ENCODE data around the gene MYO9B.
"Not testable (repeated sequence)": the region's sequence is repeated elsewhere in the genome, so short reads cannot be mapped to it uniquely, and the experiment has no call there.

Gene MYO9B

DNA sequence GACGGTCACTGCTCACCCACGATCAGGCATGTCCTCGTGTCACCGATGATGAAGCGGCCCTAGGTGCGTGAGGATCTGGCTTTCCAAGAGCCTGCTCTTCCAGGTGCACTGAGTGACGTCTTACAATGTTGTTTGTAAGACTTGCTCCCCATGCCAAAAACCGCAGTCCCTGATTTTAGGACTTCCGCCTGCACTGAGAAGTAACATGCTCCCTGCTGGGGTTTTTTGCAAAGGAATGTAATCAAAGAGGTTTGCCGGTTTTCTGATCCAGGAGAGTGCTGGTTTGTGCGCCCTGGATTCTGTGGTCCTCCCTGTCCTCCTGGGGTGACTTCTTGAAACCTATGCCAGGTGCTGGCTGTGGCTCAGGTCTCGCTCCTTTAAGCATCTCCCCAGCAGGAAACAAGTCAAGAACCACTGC is 38.8 kb downstream of the MYO9B start:
- no peak for DNase-seq

DNA sequence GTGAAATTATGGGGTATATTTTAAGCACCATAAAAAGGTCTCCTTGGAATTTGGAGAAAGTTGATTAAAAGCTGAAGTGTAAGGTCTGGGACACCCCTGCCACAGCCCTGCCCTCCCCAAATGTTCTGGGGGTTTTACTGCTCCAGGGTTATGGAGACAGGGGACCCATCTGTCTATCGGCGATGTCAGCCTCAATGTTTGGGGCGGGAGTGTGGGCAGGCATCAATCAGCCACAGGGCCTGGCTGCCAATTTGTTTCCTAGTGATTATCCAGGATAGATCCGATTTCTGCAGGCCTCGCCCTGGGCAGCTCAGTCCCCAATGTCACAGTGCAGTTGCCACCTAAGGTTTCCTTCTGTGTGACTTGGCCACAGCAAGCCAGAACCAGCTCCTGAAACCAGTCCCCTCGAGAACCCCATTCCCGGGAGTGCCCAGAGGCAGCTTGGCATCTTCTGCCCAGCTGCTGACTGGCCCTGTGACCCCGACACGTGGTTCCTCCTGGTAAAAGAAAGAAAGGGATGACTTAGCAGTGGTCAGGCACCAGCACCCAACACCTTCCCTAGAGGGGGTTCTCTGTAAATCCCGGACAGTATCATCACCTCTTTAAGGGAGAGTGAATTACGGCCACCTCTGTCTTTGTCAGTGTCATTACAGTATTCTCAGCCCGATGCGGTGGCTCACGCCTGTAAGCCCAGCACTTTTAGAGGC is 41.6 kb downstream of the MYO9B start:
- no peak for DNase-seq

DNA sequence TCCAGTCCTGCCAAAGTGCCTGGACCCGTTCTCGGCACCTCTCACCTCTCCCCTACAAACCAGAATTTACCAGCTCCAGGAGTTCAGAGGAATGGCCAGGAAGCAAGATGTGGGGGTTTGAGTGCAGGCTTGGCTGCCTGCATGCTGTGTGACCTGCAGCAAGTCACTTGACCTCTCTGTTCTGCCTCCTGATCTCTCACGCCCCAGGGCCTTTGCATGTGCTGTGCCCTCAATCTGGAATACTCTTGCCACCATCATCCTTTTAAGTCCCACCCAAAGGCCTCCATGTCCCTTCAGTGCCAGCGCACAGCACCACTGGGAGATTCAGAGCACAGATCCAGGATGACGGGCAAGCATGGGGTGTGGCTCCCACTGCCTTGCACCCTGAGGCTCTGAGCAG is 43.4 kb downstream of the MYO9B start:
- DNase-seq: no peak

DNA sequence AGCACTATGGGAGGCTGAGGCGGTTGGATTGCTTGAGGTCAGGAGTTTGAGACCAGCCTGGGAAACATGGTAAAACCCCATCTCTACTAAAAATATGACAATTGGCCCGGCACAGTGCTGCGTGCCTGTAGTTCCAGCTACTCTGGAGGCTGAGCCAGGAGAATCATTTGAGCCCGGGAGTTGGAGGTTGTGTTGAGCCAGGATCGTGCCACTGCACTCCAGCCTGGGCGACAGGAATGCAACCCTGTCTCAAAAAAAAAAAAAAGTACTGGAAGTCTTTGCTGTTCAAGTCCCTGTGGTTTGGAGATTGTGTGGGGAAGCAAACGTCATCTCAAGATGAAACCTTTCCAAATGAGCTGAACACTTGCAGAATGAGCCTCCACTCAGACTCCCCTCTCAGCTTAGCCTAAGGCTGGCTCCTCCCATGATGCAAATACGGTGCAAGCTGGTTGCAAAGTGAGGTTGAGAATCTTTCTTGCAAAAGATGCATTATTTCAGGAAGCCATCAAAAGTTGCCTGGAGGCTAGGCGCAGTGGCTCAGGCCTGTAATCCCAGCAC is 46.2 kb downstream of the MYO9B start:
- DNase-seq: no peak

DNA sequence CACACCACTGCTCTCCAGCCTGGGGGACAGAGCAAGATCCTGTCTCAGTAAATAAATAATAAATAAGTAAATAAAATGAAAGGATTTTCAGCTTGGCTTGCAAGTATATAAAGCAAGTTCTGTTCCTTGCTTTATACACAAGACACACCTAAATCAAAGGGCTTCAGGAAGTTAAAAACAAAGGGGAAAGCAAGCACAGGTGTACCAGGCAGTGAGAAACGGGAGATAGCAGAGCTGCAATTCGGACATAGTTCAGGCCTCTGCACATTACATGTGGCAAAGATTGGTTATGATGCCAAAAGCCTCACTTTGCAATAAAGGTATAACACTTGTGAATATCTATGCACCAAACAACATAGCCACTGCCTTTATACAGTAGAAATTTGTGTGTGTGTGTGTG is 47.5 kb downstream of the MYO9B start:
- DNase-seq: no peak

DNA sequence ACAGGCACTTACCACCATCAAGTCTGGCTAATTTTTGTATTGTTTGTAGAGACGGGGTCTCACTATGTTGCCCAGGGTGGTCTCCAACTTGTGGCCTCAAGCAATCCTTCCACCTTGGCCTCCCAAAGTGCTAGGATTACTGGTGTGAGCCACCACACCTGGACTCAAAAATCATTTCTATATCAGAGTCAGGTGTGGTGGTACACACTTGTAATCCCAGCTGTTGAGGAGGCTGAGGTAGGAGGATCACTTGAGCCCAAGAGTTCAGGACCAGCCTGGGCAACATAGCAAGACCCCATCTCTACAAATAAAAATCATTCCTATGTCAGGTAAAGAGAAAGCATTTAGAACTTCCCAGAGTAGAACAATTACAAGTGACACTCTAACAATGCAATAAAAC is 48.4 kb downstream of the MYO9B start:
- no peak for DNase-seq

DNA sequence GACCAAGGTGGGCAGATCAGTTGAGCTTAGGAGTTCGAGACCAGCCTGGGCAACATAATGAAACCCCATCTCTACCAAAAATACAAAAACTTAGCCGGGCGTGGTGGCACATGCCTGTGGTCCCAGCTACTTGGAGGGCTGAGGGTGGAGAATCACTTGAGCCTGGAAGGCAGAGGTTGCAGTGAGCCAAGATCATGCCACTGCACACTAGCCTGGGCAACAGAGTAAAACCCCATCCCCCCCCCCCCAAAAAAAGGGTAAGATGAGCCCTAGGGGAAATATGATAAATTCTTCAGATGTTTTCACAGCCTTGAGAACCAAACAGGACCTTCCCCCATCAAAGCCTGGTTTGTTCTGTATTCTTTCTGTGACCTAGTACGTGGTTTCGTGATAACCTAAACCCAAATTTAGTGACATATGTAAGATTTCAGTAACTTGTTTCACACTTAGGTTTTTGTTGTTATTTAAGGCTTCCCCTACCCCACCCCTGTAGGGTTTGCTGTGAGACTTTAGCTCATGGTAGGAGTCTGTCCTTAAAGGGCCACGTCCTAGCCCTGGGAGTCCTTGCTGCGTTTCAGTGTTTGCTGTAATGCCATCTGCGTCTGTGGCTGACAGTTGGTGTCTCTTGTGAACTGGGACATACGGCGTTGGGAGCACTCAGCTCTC is 49.6 kb downstream of the MYO9B start:
- DNase-seq: no peak

DNA sequence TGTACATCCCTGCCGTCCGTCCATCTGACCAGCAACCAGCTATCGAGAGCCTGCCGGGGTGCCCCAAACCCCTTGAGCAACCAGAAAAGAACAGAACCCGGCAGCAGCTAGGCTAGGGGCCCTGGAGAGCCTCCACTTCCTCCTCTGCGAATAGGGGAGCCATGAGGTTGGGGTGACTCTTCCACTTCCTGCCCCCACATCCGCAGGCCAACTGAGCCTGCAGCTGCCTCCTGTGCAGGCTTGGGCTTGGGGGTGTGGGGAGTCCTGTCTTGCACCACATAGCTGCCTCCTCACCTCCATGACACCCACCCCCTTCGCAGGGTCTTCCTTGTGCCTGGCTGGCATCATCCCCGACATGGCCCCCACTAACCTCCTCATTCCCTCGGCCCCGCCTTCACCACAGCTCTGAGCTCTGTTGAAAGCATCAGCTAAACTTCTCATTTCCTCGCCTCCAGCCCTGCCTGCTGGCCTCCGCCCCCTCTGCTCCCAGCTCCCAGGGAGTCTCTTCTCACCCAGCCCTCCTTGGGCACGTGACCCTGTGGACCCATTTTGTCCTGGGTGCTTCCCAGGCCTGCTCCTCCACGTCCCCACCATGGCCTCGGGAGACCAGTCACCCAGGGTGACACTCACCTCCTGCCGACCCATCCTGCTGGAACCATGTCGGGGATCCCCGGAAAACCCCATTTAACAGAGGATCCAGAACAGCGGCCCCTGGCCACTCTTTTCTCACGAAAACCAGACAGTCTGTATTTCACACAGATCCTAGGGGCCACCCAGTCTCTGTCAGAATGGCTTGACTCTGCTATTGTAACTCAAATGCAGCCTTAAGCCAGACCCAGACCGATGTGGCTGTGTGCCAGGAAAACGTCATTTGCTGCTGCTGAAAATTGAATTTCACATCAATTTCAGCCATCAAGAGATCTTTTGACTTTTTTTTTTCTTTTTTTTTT is 50.4 kb downstream of the MYO9B start:
- no peak for DNase-seq

DNA sequence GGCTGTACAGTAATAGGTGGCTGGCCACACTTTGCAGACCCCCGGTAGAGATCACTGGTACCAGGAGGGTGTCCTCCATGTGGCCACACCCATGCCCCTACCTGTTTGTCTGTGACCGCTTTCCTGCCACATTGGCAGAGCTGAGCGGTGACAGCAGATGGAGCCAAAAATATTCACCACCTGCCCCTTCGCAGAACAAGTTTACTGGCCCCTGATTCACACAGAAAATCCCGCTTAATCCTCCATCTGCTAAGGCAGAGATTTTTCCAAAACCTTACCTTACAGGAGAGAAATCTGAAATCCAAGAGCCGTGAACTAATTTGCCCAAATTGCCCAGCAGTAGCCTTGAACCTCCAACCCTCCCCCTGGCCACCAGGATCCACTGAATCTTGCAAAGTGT is 52.1 kb downstream of the MYO9B start:
- DNase-seq: no peak

DNA sequence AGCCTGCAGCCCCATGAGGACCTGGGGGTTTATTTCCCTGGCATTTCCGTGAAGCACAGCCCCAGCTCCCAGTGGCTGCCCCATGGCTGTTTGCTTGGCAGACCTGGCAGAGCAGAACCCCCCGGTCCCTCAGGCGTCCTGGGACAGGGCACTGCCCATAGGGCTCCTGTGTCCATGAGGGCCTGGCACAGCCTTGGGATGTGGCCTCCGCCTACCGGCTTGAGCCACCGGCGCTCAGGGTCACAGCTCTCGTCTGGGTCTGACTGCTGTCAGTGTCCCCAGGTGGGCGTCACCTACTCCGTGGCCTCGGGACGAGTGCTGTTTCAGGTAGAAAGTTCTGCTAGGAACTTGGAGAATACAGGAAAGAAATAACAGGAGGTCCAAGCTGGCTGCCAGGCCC is 52.8 kb downstream of the MYO9B start:
- DNase-seq: no peak

DNA sequence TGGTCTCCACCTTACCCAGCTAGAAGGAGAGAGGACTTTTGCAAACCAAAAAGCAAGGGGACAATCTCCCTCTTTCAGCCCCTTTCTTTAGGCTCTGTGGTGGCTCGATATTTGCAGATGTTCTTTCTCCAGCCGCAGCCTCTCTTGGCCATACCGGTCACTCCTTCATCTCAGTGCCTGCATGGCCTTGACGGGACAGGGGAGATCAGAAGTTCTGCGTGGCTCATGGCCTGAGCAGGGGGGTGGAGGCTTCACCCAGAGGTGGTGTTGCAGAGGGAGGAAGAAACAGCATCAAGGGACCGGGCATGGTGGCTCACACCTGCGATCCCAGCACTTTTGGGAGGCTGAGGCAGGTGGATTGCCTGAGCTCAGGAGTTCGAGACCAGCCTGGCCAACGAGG is 53.2 kb downstream of the MYO9B start:
- DNase-seq: no peak

DNA sequence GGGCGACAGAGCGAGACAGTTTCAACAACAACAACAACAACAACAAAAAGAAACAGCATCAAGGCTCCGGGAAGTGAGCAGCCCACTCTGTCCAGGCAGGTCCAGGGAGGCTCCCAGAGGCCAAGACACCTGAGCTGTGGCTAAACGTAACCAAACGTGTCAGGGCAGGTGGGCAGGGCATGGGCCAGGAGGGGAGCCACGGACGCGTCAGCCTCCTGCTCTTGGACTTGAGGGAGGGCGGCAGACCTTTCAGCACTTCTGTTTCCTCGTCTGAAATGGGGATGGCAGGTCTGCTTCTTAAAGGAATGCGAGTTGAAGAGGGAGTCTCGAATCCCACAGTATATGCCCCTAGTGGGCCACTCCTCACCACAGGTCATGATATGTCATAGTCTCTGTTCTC is 53.8 kb downstream of the MYO9B start:
- no peak for DNase-seq

DNA sequence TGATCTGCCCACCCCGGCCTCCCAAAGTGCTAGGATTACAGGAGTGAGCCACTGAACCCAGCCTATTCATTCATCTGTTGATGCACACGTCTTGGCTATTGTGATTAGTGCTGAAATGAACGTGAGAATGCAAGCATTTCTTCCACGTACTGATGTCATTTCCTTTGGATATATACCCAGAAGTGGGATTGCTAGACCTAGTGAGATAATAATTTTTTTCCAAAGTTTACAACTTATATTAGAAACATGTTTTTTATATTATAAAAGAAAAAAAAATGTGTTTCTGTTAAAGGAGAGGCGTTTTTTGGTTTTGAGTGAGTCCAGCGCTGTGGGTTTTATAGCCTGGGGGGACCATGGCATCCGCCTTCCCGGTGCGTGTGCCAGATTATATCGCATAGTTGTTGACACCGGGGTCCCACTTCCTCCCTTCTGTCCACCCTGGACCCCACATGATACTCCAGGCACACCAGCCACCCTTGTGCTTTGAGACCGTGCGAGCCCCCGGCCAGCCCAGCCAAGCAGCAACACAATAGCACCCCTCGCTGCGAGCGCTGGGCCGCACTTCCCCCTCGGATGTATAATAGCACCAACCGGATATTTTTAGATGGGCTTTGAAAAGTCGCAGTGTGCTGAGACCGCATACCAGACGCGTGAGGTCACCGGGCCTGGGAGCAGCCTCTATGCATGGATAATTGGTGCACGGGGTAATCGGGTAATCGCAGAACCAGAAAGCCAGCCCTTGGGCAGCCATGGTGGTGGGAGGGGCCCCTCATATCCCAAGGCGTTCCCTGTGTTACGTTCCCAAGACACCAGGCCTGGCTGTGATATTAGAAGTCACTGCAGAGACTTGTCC is 59.6 kb downstream of the MYO9B start:
- peak; percentile 82 for DNase-seq

DNA sequence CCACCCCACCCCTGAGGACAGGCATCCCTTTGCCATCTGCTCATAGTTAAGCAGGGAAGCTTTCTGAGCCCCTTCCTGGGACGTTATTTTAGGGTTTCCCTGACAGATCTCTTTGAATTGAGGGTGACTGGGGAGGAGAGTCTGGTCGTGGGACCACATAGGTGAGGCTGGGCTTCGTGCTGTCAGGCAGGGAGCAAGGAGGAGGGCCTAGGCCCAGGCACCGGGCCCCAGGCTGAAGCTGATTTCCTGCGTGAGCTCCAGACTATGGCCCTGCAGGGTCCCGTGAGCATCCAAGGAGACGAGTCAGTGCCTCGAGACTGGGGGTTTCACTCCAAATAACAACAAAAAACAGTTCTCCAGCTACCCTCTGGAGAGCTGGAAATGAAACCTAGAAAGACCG is 60.4 kb downstream of the MYO9B start:
- DNase-seq: no peak

DNA sequence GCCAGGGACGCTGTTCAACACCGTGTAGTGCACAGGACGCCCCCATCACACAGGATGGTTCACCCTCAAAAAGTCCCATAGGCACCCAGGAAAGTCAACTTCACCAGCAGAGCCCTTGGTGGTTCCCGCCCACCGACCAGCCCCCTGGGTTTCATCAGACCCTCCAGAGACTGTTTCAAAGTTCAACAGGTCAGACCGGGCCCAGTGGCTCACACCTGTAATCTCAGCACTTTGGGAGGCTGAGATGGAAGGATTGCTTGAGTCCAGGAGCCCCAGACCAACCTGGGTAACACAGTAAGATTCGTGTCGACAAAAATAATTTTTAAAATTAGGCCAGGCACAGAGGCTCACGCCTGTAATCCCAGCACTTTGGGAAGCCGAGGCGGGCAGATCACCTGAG is 61.0 kb downstream of the MYO9B start:
- no peak for DNase-seq

DNA sequence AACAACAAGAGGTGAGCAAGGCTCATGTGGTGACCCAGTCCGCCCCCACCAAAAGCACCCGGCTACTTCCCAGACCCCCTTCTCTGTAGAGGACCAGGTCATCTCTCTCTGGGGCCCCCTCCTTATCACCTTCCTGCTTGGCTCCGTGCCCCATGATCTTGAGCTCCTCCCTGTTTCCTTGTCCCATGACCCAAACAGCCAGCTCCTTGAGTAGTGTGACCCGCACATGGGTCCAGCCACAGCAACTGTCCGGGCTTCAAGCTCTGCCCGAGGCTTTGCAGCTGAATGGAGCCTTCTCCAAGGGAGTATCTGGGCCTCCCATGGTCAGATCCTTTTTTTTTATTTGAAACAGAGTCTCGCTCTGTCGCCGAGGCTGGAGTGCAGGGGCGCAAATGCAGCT is 61.8 kb downstream of the MYO9B start:
- DNase-seq: no peak

DNA sequence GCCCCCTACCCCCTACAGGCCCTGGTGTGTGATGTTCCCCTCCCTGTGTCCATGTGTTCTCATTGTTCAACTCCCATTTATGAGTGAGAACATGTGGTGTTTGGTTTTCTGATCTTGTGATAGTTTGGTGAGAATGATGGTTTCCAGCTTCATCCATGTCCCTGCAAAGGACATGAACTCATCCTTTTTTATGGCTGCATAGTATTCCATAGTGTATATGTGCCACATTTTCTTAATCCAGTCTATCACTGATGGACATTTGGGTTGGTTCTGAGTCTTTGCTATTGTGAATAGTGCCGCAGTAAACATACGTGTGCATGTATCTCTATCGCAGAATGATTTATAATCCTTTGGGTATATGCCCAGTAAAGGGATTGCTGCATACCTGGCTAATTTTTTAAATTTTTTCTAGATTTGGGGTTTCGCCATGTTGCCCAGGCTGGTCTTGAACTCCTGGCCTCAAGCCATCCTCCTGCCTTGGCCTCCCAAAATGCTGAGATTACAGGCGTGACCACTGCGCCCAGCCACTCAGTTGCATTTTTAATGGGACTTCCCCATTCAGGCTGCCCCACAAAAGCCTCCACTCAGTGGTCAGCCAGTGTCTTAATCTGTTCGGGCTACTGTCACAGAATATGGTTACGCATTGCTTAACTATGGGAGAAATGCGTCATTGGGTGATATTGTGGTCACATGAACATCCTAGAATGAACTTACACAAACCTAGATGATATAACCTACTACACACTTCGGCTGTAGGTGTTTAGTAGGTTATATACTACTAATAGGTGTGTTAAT is 62.7 kb downstream of the MYO9B start:
- not testable (repeated sequence) for DNase-seq

DNA sequence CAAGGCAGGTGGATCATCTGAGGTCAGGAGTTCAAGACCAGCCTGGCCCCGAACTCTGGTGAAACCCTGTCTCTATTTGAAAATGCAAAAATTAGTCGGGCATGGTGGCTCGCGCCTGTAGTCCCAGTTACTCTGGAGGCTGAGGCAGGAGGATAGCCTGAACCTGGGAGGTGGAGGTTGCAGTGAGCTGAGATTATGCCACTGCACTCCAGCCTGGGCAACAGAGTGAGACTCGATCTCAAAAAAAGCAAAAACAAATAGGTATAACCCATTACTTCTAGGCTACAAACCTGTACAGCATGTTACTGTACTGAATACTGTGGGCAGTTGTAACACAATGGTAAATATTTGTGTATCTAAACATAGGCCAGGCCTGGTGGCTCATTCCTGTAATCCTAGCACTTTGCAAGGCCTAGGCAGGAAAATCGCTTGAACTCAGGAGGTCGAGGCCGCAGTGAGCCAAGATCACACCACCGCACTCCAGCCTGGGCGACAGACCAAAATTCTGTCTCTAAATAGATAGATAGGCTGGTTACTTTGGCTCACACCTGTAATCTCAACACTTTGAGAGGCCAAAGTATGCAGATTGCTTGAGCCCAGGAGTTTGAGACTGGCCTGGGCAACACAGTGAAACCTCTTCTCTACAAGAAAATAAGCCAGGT is 63.5 kb downstream of the MYO9B start:
- DNase-seq: no peak

DNA sequence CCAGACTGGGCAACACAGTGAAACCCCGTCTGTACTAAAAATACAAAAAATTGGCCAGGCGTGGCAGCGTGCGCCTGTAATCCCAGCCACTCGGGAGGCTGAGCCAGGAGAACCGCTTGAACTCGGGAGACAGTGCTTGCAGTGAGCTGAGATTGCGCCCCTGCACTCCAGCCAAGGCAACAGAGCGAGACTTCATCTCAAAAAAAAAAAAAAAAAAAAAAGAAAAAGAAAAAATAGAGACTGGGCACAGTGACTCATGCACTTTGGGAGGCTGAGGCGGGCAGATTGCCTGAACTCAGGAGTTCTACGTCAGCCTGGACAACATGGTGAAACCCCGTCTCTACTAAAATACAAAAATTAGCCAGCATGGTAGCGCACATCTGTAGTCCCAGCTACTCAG is 69.2 kb downstream of the MYO9B start:
- not testable (repeated sequence) for DNase-seq

DNA sequence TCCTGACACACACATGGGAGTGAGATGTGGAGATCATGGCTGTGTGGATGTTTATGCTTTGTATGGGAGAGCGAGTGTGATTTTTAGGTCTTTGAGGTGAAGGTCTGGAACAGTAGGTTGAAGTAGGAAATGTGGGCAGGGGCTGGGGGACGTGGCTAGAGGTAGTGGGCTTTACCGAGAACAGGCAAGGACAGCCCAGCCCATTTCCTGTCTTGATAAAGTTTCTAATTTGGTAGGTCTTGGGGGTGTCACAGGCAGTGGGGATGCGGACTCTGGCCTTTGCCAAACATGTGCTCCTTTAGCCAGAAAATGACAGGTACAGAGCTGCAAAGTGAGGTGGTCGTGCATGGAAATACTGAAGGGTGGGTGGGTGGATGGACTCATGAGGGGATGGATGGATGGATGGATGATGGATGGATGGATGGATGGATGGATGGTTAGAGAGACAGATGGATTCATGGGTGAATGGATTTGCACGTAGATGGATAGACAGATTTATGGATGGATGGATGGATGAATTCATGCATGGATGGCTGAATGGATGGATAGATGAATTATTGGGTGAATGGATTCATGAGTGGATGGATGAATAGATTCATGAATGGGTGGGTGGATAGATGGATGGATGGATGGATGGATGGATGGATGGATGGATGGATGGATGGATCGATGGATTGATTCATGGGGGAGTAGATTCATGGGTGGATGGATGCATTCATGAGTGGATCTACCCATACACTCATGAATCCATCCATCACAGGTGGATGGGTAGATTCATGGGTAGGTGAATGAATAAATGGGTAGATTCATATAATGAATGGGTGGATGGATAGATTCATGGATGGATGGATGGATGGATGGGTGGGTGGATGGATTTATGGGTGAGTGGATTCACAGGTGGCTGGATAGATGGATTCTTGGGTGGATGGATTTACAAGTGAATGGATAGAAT is 70.2 kb downstream of the MYO9B start:
- no peak for DNase-seq
